Loucy (cell line): Measurements from ENCODE around the gene PRKD2.

Experiments used
- CTCF ChIP-seq: fragments of 200-600 bp; sonication (generic); conservative IDR thresholded peaks from 2 replicates; pipeline ENCODE4 v1.5.1; 2014; ENCODE audit warnings: mild to moderate bottlenecking, antibody characterized with exemption, low read length
- EZH2phosphoT487 ChIP-seq: fragments of 200-600 bp; IDR thresholded peaks from 2 replicates; pipeline ENCODE4 v1.6.1; 2018; ENCODE audit warnings: antibody characterized with exemption, mild to moderate bottlenecking, moderate library complexity, borderline replicate concordance

- no peak for TF ChIP-seq CTCF
- no peak for TF ChIP-seq EZH2phosphoT487
Measured at GRCh38 chr19:46716672-46717033, 261 bp downstream of the PRKD2 start.
